Breast epithelium (tissue), 4 donors: ENCODE data around the gene FEM1A. TPM values are rescaled to one million over a fixed set of nuclear protein-coding genes. Genes with fewer than 3 reads are reported as not detected.
"Not testable (repeated sequence)": the region's sequence is repeated elsewhere in the genome, so short reads cannot be mapped to it uniquely, and the experiment has no call there.

Experiments
- DNase-seq, 2 donors: peaks; one replicate each; pipeline ENCODE4 v3.0.0-alpha.2; 2019; ENCODE audit warnings: low spot score in 2 of 2
- H3K27ac ChIP-seq, 2 donors: fragments of 200-600 bp; sonication (generic) in 1 of 2; one replicate each; pipeline ENCODE4 v1.5.1; 2016 to 2019; ENCODE audit warnings: mild to moderate bottlenecking in 1 of 2
- H3K27me3 ChIP-seq, 2 donors: fragments of 200-600 bp; sonication (generic) in 1 of 2; one replicate each; pipeline versions ENCODE4 v1.5.1 to v1.6.0; 2017 to 2019; ENCODE audit warnings: control low read depth in 1 of 2, mild to moderate bottlenecking in 1 of 2
- H3K36me3 ChIP-seq: fragments of 200-600 bp; one replicate; pipeline ENCODE4 v1.5.1; 2019
- H3K4me1 ChIP-seq, 2 donors: fragments of 200-600 bp; sonication (generic); one replicate each; pipeline ENCODE4 v1.5.1; 2016 to 2019; ENCODE audit warnings: control low read depth in 1 of 2
- H3K4me3 ChIP-seq, 3 donors: fragments of 200-600 bp; sonication (generic); 1 replicate in 2 of 3; 2 replicates in 1 of 3; pipeline ENCODE4 v1.5.1; 2016 to 2019; ENCODE audit warnings: mild to moderate bottlenecking in 3 of 3, moderate library complexity in 2 of 3
- H3K9me3 ChIP-seq, 2 donors: fragments of 200-600 bp; sonication (generic) in 1 of 2; one replicate each; pipeline ENCODE4 v1.5.1; 2016 to 2019; ENCODE audit warnings: control low read depth in 1 of 2
- POLR2A ChIP-seq: fragments of 450-650 bp; IDR thresholded peaks from one replicate; pipeline ENCODE4 v1.6.1; 2016; ENCODE audit warnings: antibody characterized with exemption, mild to moderate bottlenecking, moderate library complexity
- POLR2AphosphoS5 ChIP-seq, 3 donors: sonication (generic); formaldehyde crosslinking; IDR thresholded peaks; one replicate each; pipeline ENCODE4 v1.6.1; 2017; ENCODE audit warnings: antibody characterized with exemption in 3 of 3
- intact Hi-C: fragments of 100-400 bp; cut with DNase I; formaldehyde crosslinking; loops from one replicate; pipeline ENCODE4 v1.15.1; 2023; ENCODE audit warnings: low total_unique reads
- total RNA-seq, 3 donors: library from RNA; depleted of rRNA; stranded (reverse); fragments of >200 nt; gene quantifications; one replicate each; pipeline ENCODE4 v1.1.0, GENCODE V29; 2016
- TF ChIP-seq, protein P1 (sequence below), 3 donors: fragments of 450-650 bp; IDR thresholded peaks; one replicate each; pipeline ENCODE4 v1.5.1; 2016 to 2017; ENCODE audit warnings: antibody characterized with exemption in 3 of 3, mild to moderate bottlenecking in 3 of 3, moderate library complexity in 3 of 3

Gene FEM1A, protein sequence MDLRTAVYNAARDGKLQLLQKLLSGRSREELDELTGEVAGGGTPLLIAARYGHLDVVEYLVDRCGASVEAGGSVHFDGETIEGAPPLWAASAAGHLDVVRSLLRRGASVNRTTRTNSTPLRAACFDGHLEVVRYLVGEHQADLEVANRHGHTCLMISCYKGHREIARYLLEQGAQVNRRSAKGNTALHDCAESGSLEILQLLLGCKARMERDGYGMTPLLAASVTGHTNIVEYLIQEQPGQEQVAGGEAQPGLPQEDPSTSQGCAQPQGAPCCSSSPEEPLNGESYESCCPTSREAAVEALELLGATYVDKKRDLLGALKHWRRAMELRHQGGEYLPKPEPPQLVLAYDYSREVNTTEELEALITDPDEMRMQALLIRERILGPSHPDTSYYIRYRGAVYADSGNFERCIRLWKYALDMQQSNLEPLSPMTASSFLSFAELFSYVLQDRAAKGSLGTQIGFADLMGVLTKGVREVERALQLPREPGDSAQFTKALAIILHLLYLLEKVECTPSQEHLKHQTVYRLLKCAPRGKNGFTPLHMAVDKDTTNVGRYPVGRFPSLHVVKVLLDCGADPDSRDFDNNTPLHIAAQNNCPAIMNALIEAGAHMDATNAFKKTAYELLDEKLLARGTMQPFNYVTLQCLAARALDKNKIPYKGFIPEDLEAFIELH
- total RNA-seq: 10 to 100 TPM; 10.4 to 17.6 (median 12.5) TPM

- H3K27ac ChIP-seq: peak within 1 kb of the TSS; percentile 89 to 93
- peak within 1 kb of the TSS; percentile 74 to 91 (median 85) for H3K4me3 ChIP-seq
- H3K27me3 ChIP-seq: no peaks in the 10 kb centered on the region
- H3K9me3 ChIP-seq: no peaks in the 10 kb centered on the region
- DNase-seq: peak; percentile 99 to 100
- TF ChIP-seq POLR2AphosphoS5 (IDR thresholded peaks at IDR 0.05) (peak; percentile 89 to 97 (median 89)), POLR2A (peak; percentile 74)
- TF ChIP-seq, protein P1, sequence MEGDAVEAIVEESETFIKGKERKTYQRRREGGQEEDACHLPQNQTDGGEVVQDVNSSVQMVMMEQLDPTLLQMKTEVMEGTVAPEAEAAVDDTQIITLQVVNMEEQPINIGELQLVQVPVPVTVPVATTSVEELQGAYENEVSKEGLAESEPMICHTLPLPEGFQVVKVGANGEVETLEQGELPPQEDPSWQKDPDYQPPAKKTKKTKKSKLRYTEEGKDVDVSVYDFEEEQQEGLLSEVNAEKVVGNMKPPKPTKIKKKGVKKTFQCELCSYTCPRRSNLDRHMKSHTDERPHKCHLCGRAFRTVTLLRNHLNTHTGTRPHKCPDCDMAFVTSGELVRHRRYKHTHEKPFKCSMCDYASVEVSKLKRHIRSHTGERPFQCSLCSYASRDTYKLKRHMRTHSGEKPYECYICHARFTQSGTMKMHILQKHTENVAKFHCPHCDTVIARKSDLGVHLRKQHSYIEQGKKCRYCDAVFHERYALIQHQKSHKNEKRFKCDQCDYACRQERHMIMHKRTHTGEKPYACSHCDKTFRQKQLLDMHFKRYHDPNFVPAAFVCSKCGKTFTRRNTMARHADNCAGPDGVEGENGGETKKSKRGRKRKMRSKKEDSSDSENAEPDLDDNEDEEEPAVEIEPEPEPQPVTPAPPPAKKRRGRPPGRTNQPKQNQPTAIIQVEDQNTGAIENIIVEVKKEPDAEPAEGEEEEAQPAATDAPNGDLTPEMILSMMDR (IDR thresholded peaks at IDR 0.05): peak; percentile 99 to 100 (median 99)
- intact Hi-C loops: no loop called here
- H3K4me1 ChIP-seq: peaks cover 3 to 12% of the 10 kb centered on the region in 2 donors
- no peaks in the 10 kb centered on the region for H3K36me3 ChIP-seq
Observed at GRCh38 chr19:4791183-4792018, at the start of gene FEM1A. TSS of gene FEM1A (plus strand) at chr19:4791734. CDS start at chr19:4791855, 121 bp downstream.

GRCh38 chr19:4742723-4743646 lies 48.5 kb upstream of the FEM1A start:
- Histone ChIP-seq H3K27me3 (no peaks in the 10 kb centered on the region), H3K27ac (peak overlapping the region; percentile 54 to 84), H3K36me3 (no peaks in the 10 kb centered on the region), H3K4me3 (no peak overlapping the region), H3K4me1 (no peaks in the 10 kb centered on the region), H3K9me3 (no peaks in the 10 kb centered on the region)
- no peak for DNase-seq
- intact Hi-C loops: no loop called here
- TF ChIP-seq POLR2AphosphoS5 (IDR thresholded peaks at IDR 0.05) (no peak), POLR2A (no peak)
- TF ChIP-seq, protein P1 (IDR thresholded peaks at IDR 0.05): no peak

DNA sequence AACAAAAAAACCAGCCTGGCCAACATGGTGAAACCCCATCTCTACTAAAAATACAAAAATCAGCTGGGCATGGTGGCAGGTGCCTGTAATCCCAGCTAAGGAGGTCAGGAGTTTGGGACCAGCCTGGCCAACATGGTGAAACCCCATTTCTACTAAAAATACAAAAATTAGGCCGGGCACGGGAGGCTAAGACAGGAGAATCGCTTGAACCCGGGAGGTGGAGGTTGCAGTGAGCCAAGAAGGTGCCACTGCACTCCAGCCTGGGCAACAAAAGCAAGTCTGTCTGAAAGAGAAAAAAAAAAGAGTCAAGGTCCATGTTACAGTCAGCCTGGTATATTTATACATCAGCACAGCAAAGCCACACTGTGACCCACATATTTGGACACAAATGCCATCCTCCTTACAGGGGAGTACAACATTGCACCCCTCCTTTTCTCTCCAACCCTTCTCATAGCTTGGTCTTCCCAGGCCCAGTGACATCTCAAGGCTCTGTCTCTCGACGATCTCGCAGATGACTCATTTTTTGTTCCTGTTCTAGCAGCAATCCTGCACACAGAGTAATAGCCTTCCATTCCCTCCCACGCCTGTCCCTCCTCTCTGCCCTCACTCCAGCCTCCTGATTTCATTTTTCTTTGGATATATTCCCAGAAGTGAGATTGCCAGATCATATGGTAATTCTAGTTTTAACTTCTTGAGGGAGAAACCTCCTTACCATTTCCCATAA lies 46.9 kb upstream of the FEM1A start:
- Histone ChIP-seq H3K27me3 (no peaks in the 10 kb centered on the region), H3K4me3 (no peak overlapping the region), H3K36me3 (no peaks in the 10 kb centered on the region), H3K9me3 (no peaks in the 10 kb centered on the region), H3K4me1 (no peaks in the 10 kb centered on the region), H3K27ac (peak overlapping the region; percentile 68 to 72)
- peak in 1 of 2 donors; percentile 57 for DNase-seq
- intact Hi-C loops: no loop called here
- TF ChIP-seq, protein P1 (IDR thresholded peaks at IDR 0.05): no peak
- TF ChIP-seq POLR2A (no peak), POLR2AphosphoS5 (IDR thresholded peaks at IDR 0.05) (no peak)

- H3K4me3 ChIP-seq, H3K36me3 ChIP-seq, H3K27me3 ChIP-seq, H3K9me3 ChIP-seq, intact Hi-C loops, DNase-seq, H3K4me1 ChIP-seq: not testable (repeated sequence)
- peak overlapping the region; percentile 68 to 72 for H3K27ac ChIP-seq
Observed at GRCh38 chr19:4745175-4745574, 46.4 kb upstream of the FEM1A start.
